T-cell (primary cell): Measurements from ENCODE around the gene HSPD1. TPM values are rescaled to one million over a fixed set of nuclear protein-coding genes. Genes with fewer than 3 reads are reported as not detected.
A peak's percentile ranks its signal among the peaks of the same experiment; 100 is the strongest.

Experiments
- ATAC-seq, 4 experiments: fragments of 200-7000 bp in 3 of 4; fragments of 150-1000 bp in 1 of 4; cut with Tn5 transposase; replicated peaks in 1 of 4; 1 replicate in 3 of 4; 2 replicates in 1 of 4; pipeline ENCODE4 v1.10.0; 2021; ENCODE audit warnings: moderate library complexity in 3 of 4, mild to moderate bottlenecking in 2 of 4, moderate number of reproducible peaks in 1 of 4
- CTCF ChIA-PET, 2 donors: fragments of 300-600 bp; sonication (Branson Sonifier 250); formaldehyde crosslinking; loops; one replicate each; lab custom pipeline; 2022; ENCODE audit warnings: antibody characterized with exemption in 2 of 2; lab: Charles Lee
- POLR2A ChIA-PET, 2 donors: fragments of 300-600 bp; sonication (Branson Sonifier 250); formaldehyde crosslinking; loops; one replicate each; lab custom pipeline; 2022; ENCODE audit warnings: antibody characterized with exemption in 2 of 2; lab: Charles Lee
- DNase-seq, 35 experiments: peaks; one replicate each; pipeline versions ENCODE4 v3.0.0 to v3.0.0-alpha.2; 2013 to 2023
- H3K27ac ChIP-seq: one replicate; pipeline ENCODE4 v1.5.1; 2013; ENCODE audit warnings: low read length
- H3K27me3 ChIP-seq, 2 experiments: replicated peaks in 1 of 2; 1 replicate in 1 of 2; 2 replicates in 1 of 2; pipeline versions ENCODE4 v1.6.1 to v1.7.0; 2013; ENCODE audit warnings: low read length in 1 of 2, mixed read lengths in 1 of 2; ENCODE audit not compliant: control insufficient read depth in 2 of 2, insufficient read depth in 2 of 2; ENCODE audit errors: extremely low read depth in 1 of 2
- H3K36me3 ChIP-seq, 2 donors: 1 replicate in 1 of 2; 2 replicates in 1 of 2; pipeline versions ENCODE4 v1.6.1 to v1.7.0; 2013; ENCODE audit warnings: low read length in 1 of 2; ENCODE audit not compliant: control insufficient read depth in 2 of 2, insufficient read depth in 1 of 2; ENCODE audit errors: extremely low read depth in 1 of 2
- H3K4me1 ChIP-seq, 2 experiments: 1 replicate in 1 of 2; 2 replicates in 1 of 2; pipeline versions ENCODE4 v1.6.1 to v1.7.0; 2013; ENCODE audit warnings: low read length in 2 of 2, mixed read lengths in 1 of 2; ENCODE audit not compliant: insufficient read depth in 2 of 2, control insufficient read depth in 1 of 2; ENCODE audit errors: extremely low read depth in 1 of 2
- H3K4me3 ChIP-seq, 2 donors: 1 replicate in 1 of 2; 2 replicates in 1 of 2; pipeline versions ENCODE4 v1.5.1 to v1.7.0; 2013; ENCODE audit warnings: mild to moderate bottlenecking in 2 of 2, low read length in 1 of 2, moderate library complexity in 1 of 2; ENCODE audit not compliant: control insufficient read depth in 1 of 2; ENCODE audit errors: extremely low read depth in 1 of 2
- H3K9me3 ChIP-seq: 2 replicates; pipeline ENCODE4 v1.7.0; 2013
- H3K27ac Mint-ChIP-seq, 2 donors: one replicate each; pipeline ENCODE4 v1.8.0; 2020 to 2021; ENCODE audit warnings: mild to moderate bottlenecking in 2 of 2, mixed read lengths in 2 of 2
- H3K27me3 Mint-ChIP-seq, 2 donors: one replicate each; pipeline ENCODE4 v1.8.0; 2021 to 2022; ENCODE audit warnings: mixed read lengths in 2 of 2
- H3K36me3 Mint-ChIP-seq: one replicate; pipeline ENCODE4 v1.8.0; 2021; ENCODE audit warnings: mixed read lengths
- H3K4me1 Mint-ChIP-seq, 3 donors: one replicate each; pipeline ENCODE4 v1.8.0; 2020 to 2022; ENCODE audit warnings: mixed read lengths in 3 of 3, mild to moderate bottlenecking in 1 of 3
- H3K4me3 Mint-ChIP-seq, 3 donors: one replicate each; pipeline ENCODE4 v1.8.0; 2020 to 2022; ENCODE audit warnings: mild to moderate bottlenecking in 3 of 3, mixed read lengths in 3 of 3, moderate library complexity in 3 of 3
- H3K9me3 Mint-ChIP-seq, 3 donors: one replicate each; pipeline ENCODE4 v1.8.0; 2020 to 2022; ENCODE audit warnings: mixed read lengths in 3 of 3
- WGBS: methylation state at CpG from one replicate; pipeline ENCODE4 v1.1.5; 2013; ENCODE audit warnings: missing lambda C conversion rate; ENCODE audit not compliant: insufficient coverage; 5-methylcytosine and 5-hydroxymethylcytosine counted together
- total RNA-seq, 35 experiments: library from RNA in 6 of 35; stranded (reverse) in 6 of 35; fragments of 120-200 nt in 1 of 35; gene quantifications; one replicate each; pipeline versions ENCODE4 v1.2.1 to v1.2.4 and lab custom pipeline; 2013 to 2026

The HSPD1 gene
- total RNA-seq, 5 donors from 2014 or later (not counting 1 experiment from before 2014, with no cell fraction given): 125 to 164 (median 130) TPM

GRCh38 chr2:197514754-197515153 lies 15.1 kb upstream of the HSPD1 start:
- Histone ChIP-seq H3K27ac (peak overlapping the region; percentile 93), H3K9me3 (no peaks in the 10 kb centered on the region), H3K4me1 (peaks cover 10 to 16% of the 10 kb centered on the region in 2 experiments), H3K36me3 (no peaks in the 10 kb centered on the region), H3K4me3 (peak overlapping the region; percentile 72 to 85), H3K27me3 (no peaks in the 10 kb centered on the region)
- ChIA-PET POLR2A (interaction anchor here (0.6 to 2.9 kb wide), 3 partner anchors 12 to 16 kb away, joined by 3 to 36 read pairs (median 3); partner anchors contain the start of genes HSPD1 (in 1 of the 2) and HSPE1 (in 1 of the 2)), CTCF (interaction anchor here in 1 of 2 donors (1.1 to 1.3 kb wide), 2 partner anchors 14 to 15 kb away, joined by 3 read pairs; partner anchors contain the start of genes HSPD1 and HSPE1)
- Mint-ChIP-seq H3K9me3 (no peaks in the 10 kb centered on the region), H3K27ac (peak overlapping the region; percentile 92 to 96), H3K4me3 (peak overlapping the region; percentile 80 to 98 (median 97)), H3K27me3 (no peaks in the 10 kb centered on the region), H3K36me3 (no peaks in the 10 kb centered on the region), H3K4me1 (peaks cover 38 to 40% (median 39%) of the 10 kb centered on the region in 3 donors)
- no CpG with 5 or more reads among the region's 3 CpGs for WGBS
- ATAC-seq (no peak), DNase-seq (peak in 1 of 35 experiments; percentile 41)

- H3K9me3 Mint-ChIP-seq: no peaks in the 10 kb centered on the region
- peaks cover 30 to 33% (median 31%) of the 10 kb centered on the region in 3 donors for H3K4me1 Mint-ChIP-seq
- H3K9me3 ChIP-seq: no peaks in the 10 kb centered on the region
- no peaks in the 10 kb centered on the region for H3K36me3 Mint-ChIP-seq
- H3K27ac Mint-ChIP-seq: peak overlapping the region; percentile 49 to 92
- WGBS: 100% methylated on average over 2 of the region's 5 CpGs
- H3K27me3 Mint-ChIP-seq: no peaks in the 10 kb centered on the region
- CTCF ChIA-PET: interaction anchor here in 1 of 2 donors (1.0 kb wide), 1 partner anchor 14 kb away, joined by 3 read pairs; the partner anchor contains the start of genes HSPD1 and HSPE1
- H3K27me3 ChIP-seq: no peaks in the 10 kb centered on the region
- POLR2A ChIA-PET: interaction anchor here (1.0 to 1.3 kb wide), 2 partner anchors 11 to 14 kb away, joined by 3 to 6 read pairs; partner anchors contain the start of genes HSPD1 (in 1 of the 2) and HSPE1 (in 1 of the 2)
- peak overlapping the region; percentile 93 for H3K27ac ChIP-seq
- H3K36me3 ChIP-seq: no peaks in the 10 kb centered on the region
- peaks cover 10 to 16% of the 10 kb centered on the region in 2 experiments for H3K4me1 ChIP-seq
- DNase-seq (no peak), ATAC-seq (no peak)
- H3K4me3 Mint-ChIP-seq: no peak overlapping the region
- H3K4me3 ChIP-seq: no peak overlapping the region
These were observed 14.3 kb upstream of the HSPD1 start for GRCh38 chr2:197513915-197514314.

GRCh38 chr2:197506658-197507057 lies 7.0 kb upstream of the HSPD1 start:
- no peak overlapping the region for H3K27ac Mint-ChIP-seq
- no peak overlapping the region for H3K27ac ChIP-seq
- H3K36me3 Mint-ChIP-seq: peaks cover 13% of the 10 kb centered on the region

GRCh38 chr2:197504512-197504911 lies 4.9 kb upstream of the HSPD1 start:
- Histone ChIP-seq H3K4me1 (peaks cover 13% of the 10 kb centered on the region in 2 experiments), H3K4me3 (no peak overlapping the region), H3K9me3 (no peaks in the 10 kb centered on the region), H3K27ac (no peak overlapping the region), H3K27me3 (no peaks in the 10 kb centered on the region), H3K36me3 (peaks cover 0 to 13% of the 10 kb centered on the region in 2 donors)
- Mint-ChIP-seq H3K27ac (peak overlapping the region; percentile 52 to 66), H3K4me3 (no peak overlapping the region), H3K36me3 (peaks cover 13% of the 10 kb centered on the region), H3K4me1 (peaks cover 29 to 36% (median 33%) of the 10 kb centered on the region in 3 donors), H3K27me3 (no peaks in the 10 kb centered on the region), H3K9me3 (no peaks in the 10 kb centered on the region)
- no CpG with 5 or more reads among the region's 6 CpGs for WGBS
- ChIA-PET CTCF (no interaction called here), POLR2A (interaction anchor here in 1 of 2 donors (0.6 kb wide), 1 partner anchor 197 kb away, joined by 4 read pairs; no protein-coding TSS in a partner anchor)
- no peak for DNase-seq
- ATAC-seq: no peak

More at GRCh38 chr2:197506658-197507057, 7.0 kb upstream of the HSPD1 start:
- WGBS: no CpG with 5 or more reads among the region's 5 CpGs
- Histone ChIP-seq H3K4me3 (no peak overlapping the region), H3K36me3 (peaks cover 0 to 13% of the 10 kb centered on the region in 2 donors), H3K9me3 (no peaks in the 10 kb centered on the region), H3K27me3 (no peaks in the 10 kb centered on the region), H3K4me1 (peaks cover 7 to 8% of the 10 kb centered on the region in 2 experiments)
- DNase-seq (no peak), ATAC-seq (no peak)
- no peak overlapping the region for H3K4me3 Mint-ChIP-seq
- ChIA-PET POLR2A (no interaction called here), CTCF (interaction anchor here (0.5 to 1.0 kb wide), 2 partner anchors 9 to 1238 kb away, joined by 4 to 8 read pairs; partner anchors contain the start of gene MOB4 (in 1 of the 2))
- H3K4me1 Mint-ChIP-seq: peaks cover 21 to 24% (median 22%) of the 10 kb centered on the region in 3 donors
- H3K27me3 Mint-ChIP-seq: no peaks in the 10 kb centered on the region
- H3K9me3 Mint-ChIP-seq: no peaks in the 10 kb centered on the region

GRCh38 chr2:197504000-197504399 lies 4.4 kb upstream of the HSPD1 start:
- no peaks in the 10 kb centered on the region for H3K27me3 Mint-ChIP-seq
- Histone ChIP-seq H3K4me1 (peaks cover 13 to 17% of the 10 kb centered on the region in 2 experiments), H3K27me3 (no peaks in the 10 kb centered on the region), H3K36me3 (peaks cover 0 to 13% of the 10 kb centered on the region in 2 donors), H3K9me3 (no peaks in the 10 kb centered on the region), H3K4me3 (no peak overlapping the region), H3K27ac (no peak overlapping the region)
- H3K36me3 Mint-ChIP-seq: peaks cover 13% of the 10 kb centered on the region
- no peak for ATAC-seq
- H3K27ac Mint-ChIP-seq: peak overlapping the region in 1 of 2 donors; percentile 66
- WGBS: no CpG with 5 or more reads among the region's 2 CpGs
- H3K4me3 Mint-ChIP-seq: no peak overlapping the region
- no peak for DNase-seq
- no peaks in the 10 kb centered on the region for H3K9me3 Mint-ChIP-seq
- ChIA-PET POLR2A (interaction anchor here in 1 of 2 donors (0.6 kb wide), 1 partner anchor 8 kb away, joined by 5 read pairs; no protein-coding TSS in a partner anchor), CTCF (no interaction called here)
- peaks cover 29 to 36% (median 33%) of the 10 kb centered on the region in 3 donors for H3K4me1 Mint-ChIP-seq

- Mint-ChIP-seq H3K4me1 (peaks cover 40 to 47% (median 43%) of the 10 kb centered on the region in 3 donors), H3K27ac (peak overlapping the region; percentile 91 to 98), H3K9me3 (no peaks in the 10 kb centered on the region), H3K27me3 (no peaks in the 10 kb centered on the region), H3K4me3 (peak overlapping the region; percentile 92 to 97 (median 95)), H3K36me3 (peaks cover 16% of the 10 kb centered on the region)
- H3K36me3 ChIP-seq: peaks cover 0 to 13% of the 10 kb centered on the region in 2 donors
- no peaks in the 10 kb centered on the region for H3K27me3 ChIP-seq
- no peak for ATAC-seq
- no peak for DNase-seq
- peaks cover 20 to 23% of the 10 kb centered on the region in 2 experiments for H3K4me1 ChIP-seq
- H3K27ac ChIP-seq: peak overlapping the region; percentile 98
- WGBS: no CpG with 5 or more reads among the region's 4 CpGs
- ChIA-PET POLR2A (interaction anchor here (0.6 to 1.3 kb wide), 9 partner anchors 11 to 272 kb away, joined by 3 to 9 read pairs (median 3); partner anchors contain the start of genes MOB4 (in 1 of the 2) and SF3B1 (in 1 of the 2)), CTCF (interaction anchor here in 1 of 2 donors (1.1 kb wide), 1 partner anchor 14 kb away, joined by 3 read pairs; no protein-coding TSS in a partner anchor)
- no peak overlapping the region for H3K4me3 ChIP-seq
- no peaks in the 10 kb centered on the region for H3K9me3 ChIP-seq
These were observed 3.0 kb upstream of the HSPD1 start for GRCh38 chr2:197502685-197503084.
